HCEC 1CT (cell line): ENCODE data around the gene TMEM127.
"Not testable (repeated sequence)": the region's sequence is repeated elsewhere in the genome, so short reads cannot be mapped to it uniquely, and the experiment has no call there.

Experiments
- DNase-seq: peaks from one replicate; pipeline ENCODE4 v3.0.0-alpha.2; 2017

The TMEM127 gene

DNA sequence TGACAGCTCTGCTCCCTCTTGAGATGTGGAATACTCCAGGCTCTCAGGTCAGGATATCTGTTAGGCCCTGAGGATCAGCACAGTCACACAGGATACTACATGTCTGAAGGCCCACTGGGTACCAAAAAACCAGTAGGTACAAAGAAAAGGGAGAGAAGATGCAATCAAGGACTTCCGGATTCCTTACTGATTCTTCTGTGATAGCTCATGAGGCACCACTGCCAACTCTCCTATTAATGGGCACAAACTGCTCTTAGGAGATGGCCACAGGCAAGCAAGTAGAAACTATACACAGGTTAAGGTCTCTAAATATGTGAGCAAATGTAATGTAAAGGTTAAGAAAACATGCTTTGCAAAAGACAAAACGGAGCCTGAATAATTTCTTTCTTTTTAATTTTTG is 3.5 kb downstream of the TMEM127 start:
- DNase-seq: peak; percentile 5

DNA sequence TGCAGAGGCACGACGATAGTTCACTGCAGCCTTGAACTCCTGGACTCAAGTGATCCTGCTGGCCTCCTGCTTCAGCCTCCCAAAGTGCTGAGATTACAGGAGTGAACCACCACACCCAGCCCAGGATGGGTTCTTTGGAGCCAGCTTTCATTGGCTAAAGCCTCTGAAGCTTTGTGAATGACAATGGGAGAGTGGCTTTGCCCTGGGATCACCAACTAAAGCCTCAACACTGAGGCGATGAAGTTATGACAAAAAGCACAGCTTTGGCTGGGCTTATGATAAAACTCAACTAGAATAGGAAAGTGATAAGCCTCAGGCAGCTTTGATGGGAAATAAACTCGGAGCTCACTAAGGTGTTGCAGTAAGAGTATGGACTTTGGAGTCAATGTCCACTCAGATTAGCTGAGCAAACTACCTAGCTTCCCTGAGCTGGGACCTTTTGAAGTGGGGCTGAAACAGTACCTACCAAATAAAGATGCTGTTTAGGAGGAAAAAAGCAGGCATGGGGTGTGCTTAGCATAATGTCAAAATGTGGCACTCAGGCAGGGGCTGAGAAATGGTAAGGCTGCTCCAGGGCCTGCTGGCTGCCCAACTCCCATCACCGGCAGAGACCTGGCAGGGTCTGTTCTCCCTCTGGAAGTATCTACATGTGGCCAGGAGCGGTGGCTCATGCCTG is 4.3 kb downstream of the TMEM127 start:
- no peak for DNase-seq

DNA sequence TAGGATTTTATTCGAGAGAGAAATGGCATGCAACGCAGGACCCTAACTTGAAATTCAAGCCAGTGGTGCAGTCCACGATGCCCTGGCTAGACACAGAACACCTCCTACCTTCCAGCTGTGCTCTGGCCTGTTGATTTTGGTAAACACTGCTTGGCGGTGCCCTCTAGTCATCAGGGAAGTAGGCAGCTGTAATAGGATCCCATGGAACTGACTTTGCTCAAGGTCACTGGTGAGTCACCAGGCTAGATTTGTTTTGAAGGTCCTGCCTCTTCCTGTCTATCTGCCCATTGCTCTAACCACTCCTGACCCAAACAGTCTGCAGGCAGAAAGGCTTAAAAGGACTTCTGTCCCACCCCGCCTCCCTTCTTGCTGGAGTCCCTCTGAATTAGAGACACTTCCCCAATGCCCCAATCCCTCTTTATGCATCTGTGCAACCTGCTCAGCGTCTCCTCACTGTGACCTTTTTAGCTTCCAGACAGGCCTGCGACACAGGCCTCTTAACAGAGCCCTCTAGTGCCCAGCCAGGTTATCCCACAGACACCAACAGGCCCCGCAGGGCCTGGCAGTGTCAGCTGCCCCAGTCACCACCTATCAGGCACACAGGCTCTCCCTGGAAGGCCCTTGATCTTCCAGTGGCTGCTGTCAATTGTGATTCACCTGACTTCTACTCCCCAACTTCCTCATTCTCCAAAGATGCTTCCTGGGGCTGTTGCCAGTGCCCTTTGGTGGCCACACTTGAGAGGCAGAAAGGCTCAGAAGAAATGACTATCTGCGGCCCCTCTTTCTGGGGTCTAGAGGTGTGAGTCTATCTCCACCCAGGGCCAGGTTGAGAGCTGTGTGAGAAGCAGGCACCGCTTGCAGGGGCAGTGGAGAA is 5.2 kb downstream of the TMEM127 start:
- DNase-seq: peak; percentile 96

- DNase-seq: no peak
Measured at GRCh38 chr2:96259497-96259921, 6.3 kb downstream of the TMEM127 start.

DNA sequence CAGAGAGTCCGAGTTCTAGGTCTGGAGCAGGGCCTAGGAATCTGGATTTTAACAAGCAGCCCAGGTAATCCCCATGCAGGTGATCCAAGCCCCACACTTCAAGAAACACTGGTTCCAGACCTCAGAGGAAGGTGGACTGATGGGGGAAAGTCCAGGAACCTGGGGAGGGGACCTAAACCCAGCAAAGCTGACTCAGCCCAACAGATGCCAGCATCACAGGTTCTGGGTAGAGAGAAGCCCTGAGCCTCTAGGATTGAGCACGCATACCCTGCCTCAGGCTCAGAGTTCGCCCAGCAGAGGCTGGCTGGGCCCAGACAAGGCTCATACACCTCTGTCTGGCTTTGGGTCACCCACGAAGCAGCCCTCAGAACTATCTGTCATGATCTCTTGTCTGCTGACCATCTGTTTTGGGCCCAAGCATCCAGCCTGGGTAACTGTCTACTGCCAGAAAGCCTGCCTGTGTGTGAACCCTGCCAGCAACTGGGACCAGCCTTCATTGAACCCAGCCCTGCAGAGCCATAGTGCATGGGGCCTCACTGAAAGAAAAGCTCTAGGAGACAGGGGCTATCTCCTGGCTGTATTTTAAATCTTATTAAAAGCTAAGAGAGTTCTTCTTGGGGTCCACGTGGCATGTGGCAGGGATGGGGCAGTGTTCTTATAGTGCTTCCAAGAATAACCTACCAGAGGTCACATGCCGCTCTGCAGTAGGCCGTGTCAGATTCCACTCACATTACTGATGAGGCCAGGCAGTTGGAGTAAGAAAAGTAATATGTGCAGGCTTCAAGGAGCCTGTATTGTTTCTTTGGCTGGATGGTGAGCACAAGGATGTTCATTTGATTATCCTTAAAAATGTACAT is 7.4 kb downstream of the TMEM127 start:
- DNase-seq: no peak

DNA sequence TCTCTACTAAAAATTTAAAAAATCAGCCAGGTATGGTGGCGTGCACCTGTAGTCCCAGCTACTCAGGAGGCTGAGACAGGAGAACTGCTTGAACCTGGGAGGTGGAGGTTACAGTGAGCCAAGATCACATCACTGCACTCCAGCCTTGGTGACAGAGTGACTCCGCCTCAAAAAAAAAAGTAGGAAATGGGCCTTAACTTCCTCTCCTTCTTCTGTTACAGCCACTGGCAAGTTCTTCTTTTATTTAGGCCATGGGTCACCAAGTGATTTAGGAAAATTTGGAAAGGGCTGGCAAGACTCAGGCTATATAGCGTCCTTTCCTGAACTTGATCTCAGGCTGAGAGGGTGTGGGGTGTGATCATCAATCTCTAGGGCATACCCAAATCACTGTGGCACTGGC is 8.1 kb downstream of the TMEM127 start:
- not testable (repeated sequence) for DNase-seq

GRCh38 chr2:96256611-96257113 is 9.1 kb downstream of the TMEM127 start:
- no peak for DNase-seq

GRCh38 chr2:96254571-96254970 is 11.2 kb downstream of the TMEM127 start:
- no peak for DNase-seq

DNA sequence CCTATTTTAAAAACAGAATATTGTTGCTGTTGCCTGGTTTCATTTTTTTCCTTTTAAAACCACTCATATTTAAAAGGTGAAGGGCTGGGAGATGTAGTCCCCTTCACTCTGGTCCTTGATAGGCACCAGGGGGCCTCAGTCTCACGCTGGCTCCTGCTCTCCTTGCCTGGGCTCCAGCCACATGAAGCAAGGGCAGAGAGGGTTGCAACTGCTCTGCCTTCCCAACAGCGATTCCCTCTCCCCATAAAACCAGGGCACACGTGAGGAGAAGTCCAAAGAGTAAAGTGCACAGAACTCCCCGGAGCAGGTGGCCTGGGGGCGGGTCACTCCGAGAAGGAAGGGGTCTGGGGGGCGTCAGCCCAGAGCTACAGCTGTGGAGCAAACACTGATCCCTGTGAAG is 12.8 kb downstream of the TMEM127 start:
- no peak for DNase-seq

DNA sequence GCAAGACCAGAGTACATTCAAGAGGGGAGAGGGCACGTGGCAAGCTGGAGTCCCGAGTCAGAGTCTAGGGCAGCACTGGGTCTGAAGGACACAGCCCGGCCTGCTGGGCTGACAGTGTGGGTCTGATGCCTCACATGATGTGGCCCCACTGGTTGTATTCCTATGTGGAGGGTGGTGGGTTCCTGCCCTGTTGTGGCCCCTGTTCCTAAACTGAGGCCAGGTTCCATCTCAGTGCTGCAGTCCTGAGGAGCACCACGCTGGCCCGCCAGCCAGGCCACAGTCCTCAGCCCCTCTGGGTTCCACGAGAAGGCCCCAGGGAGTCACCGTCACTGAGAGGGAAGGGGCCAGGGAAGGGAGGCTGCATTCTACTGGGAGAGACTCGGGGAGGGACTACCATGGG is 13.3 kb downstream of the TMEM127 start:
- no peak for DNase-seq

DNA sequence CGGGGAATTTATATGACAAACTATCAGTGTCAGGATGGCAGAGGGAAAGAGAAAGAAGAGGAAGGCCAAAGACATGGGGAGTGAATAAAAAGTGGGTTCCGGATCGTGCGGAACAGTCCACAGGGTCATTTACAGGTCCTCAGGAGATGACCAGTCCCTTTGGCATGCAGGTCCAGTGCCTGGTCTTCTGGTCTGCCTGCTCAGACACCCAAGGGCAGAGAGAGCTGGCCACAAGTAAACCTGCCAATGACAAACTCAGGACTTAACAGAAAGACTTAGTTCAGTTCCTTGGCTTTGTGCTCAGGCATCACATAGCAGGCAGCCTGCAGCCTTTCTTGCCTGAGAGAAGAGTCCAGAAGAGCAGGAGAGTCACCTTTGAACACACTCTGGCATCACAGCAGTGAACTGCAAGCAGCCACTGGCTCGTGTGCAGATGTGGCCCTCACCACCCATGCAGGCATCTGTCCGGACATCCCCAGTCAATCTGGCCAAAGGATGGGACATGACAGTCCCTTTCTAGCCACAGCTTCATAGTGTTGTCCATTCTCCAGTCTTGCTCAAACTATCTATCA is 14.0 kb downstream of the TMEM127 start:
- peak; percentile 76 for DNase-seq

GRCh38 chr2:96250188-96250587 is 15.6 kb downstream of the TMEM127 start:
- no peak for DNase-seq

- peak; percentile 6 for DNase-seq
Measured at GRCh38 chr2:96249654-96250053, 16.1 kb downstream of the TMEM127 start.

DNA sequence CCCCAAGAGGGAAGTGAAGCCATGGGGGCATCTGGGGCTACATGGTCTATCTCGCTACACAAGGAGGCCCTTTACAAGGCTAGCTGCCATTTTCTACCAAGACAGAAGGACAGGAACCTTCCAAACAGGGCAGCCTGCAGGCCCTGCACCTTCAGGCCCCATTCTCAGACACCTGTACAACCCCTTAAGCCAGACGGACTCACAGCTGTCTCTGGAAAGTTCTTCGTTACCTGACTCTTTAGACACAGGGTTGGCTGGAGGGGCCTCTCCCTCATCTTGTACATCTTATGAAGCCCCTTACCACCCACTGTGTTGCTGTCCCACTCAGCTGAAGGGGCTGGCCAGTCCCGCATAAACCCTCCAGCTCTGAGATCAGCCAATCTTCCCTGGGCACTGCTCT is 17.2 kb downstream of the TMEM127 start:
- DNase-seq: no peak

DNA sequence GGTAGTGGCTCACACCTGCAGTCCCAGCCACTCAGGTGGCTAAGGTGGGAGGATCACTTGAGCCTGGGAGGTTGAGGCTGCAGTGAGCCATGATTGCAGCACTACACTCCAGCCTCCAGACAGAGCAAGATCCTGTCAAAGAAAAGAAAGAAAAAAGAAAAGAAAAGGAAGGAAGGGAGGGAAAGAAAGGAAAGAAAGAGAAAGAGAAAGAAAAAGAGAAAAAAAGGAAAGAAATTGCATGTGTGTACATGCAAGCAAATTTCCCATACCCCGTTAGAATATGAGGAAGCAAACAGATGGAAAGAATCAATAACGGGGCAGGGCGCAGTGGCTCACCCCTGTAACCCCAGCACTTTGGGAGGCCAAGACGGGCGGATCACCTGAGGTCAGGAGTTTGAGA is 17.9 kb downstream of the TMEM127 start:
- DNase-seq: no peak

- no peak for DNase-seq
Measured at GRCh38 chr2:96247009-96247408, 18.8 kb downstream of the TMEM127 start.

DNA sequence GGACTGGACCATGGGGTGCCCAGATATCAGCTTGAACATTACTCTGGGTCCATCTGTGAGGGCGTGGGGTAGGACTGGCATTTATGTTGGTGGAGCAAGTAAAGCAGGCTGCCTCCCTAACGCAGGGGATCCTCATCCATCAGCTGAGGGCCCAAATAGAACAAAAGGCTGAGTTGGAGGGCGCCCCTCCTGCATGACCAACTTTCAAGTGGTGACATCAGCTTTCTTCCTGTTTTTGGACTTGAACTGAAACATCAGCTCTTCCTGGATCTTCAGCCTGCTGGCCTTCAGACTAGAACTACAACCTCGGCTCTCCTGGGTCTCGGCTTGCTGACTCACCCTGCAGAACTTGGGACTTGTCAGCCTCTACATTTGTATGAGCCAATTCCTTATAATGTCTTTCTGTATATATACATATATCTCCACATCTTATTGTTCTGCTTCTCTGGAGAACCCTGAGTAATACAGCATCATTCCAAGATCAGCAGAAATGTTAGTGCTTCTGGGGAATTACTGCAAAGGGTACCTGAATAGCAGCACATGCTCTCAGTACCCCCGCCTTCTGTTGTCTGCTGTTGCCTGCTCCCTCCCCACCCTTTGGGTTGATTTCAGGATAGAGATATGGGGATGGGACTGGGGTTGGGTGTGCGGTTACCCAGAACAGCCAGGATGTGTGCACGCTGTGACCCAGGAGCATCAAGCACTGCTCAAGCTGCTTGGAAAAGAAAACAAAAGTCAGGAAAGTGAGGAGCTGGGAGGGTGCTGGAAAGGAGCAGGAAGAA is 20.0 kb downstream of the TMEM127 start:
- peak; percentile 37 for DNase-seq

DNA sequence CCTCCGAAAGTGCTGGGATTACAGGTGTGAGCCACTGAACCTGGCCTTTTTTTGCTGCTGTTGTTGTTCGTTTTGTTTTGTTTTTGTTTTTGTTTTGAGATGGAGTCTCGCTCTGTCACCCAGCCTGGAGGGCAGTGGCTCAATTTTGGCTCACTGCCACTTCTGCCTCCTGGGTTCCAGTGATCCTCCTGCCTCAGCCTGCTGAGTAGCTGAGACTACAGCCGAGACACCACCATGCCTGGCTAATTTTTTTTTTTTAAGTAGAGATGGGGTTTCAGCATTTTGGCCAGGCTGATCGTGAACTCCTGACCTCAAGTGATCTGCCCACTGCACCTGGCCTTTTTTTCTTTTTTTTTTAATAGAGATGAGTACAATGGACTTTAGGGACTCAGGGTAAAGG is 22.0 kb downstream of the TMEM127 start:
- no peak for DNase-seq

DNA sequence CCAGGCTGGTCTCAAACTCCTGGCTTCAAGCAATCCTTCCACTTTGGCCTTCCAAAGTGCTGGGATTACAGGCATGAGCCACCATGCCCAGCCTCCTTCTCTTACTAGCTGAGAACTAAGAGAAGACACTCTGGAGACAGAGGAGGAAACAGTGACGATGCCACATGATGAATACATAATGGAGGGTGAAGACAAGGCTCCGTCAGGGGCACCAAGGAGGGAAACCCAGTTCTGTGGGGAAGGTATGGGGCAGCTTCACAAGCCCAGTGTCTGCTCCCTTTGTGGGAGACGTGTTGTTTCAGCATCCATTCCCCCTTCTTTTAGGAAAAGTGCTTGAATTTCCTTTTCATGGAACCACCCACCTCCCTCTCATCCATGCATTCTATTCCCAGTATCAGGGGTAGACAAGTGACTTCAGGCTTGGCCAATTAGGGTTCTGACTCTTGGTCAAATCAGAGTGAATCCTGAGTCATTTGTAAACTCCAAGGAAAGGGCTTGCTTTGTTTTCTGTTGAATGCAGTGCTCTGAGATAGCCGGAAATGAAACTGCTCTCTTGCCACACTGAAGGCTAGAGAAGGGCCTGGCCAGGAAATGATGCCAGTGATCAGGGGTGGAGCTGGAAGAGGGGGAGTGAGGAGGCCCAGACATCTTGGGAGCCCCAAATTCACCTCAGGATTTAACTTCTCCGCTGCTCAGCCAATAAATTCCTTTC is 23.7 kb downstream of the TMEM127 start:
- peak; percentile 87 for DNase-seq

- DNase-seq: no peak
Measured at GRCh38 chr2:96241227-96241626, 24.6 kb downstream of the TMEM127 start.

GRCh38 chr2:96240341-96241038 is 25.3 kb downstream of the TMEM127 start:
- DNase-seq: no peak
